Left lung (tissue), 10 donors: Measurements from ENCODE around the gene PCDHGB6. TPM values are rescaled to one million over a fixed set of nuclear protein-coding genes. Genes with fewer than 3 reads are reported as not detected.
A peak's percentile ranks its signal among the peaks of the same experiment; 100 is the strongest.
"Not testable (repeated sequence)": the region's sequence is repeated elsewhere in the genome, so short reads cannot be mapped to it uniquely, and the experiment has no call there.

Source experiments
- ATAC-seq: fragments of 200-7000 bp; cut with Tn5 transposase; one replicate; pipeline ENCODE4 v1.9.1; 2020; ENCODE audit warnings: moderate library complexity
- DNase-seq, 4 donors: peaks; one replicate each; pipeline ENCODE4 v3.0.0-alpha.2; 2013 to 2020
- H3K27ac ChIP-seq, 2 donors: fragments of 200-600 bp; sonication (generic) in 1 of 2; one replicate each; pipeline versions ENCODE4 v1.5.0 to v1.8.0; 2020 to 2021
- H3K27me3 ChIP-seq, 2 donors: fragments of 200-600 bp; sonication (generic) in 1 of 2; one replicate each; pipeline versions ENCODE4 v1.5.0 to v1.8.0; 2020 to 2021
- H3K36me3 ChIP-seq, 2 donors: fragments of 200-600 bp; sonication (generic) in 1 of 2; one replicate each; pipeline versions ENCODE4 v1.5.0 to v1.8.0; 2020 to 2021
- H3K4me1 ChIP-seq, 2 donors: fragments of 200-600 bp; one replicate each; pipeline ENCODE4 v1.8.0; 2021
- H3K4me3 ChIP-seq, 2 donors: fragments of 200-600 bp; sonication (generic) in 1 of 2; one replicate each; pipeline versions ENCODE4 v1.5.0 to v1.8.0; 2020 to 2021; ENCODE audit warnings: mild to moderate bottlenecking in 1 of 2
- H3K9me3 ChIP-seq, 2 donors: fragments of 200-600 bp; sonication (generic) in 1 of 2; one replicate each; pipeline versions ENCODE4 v1.5.0 to v1.8.0; 2020 to 2021
- intact Hi-C, 2 donors: fragments of 100-400 bp; cut with DNase I; formaldehyde crosslinking; loops; one replicate each; pipeline versions ENCODE4 v1.11.2 to v1.14.2; 2022
- polyA plus RNA-seq, 6 donors: library from polyadenylated mRNA; unstranded; fragments of 120-200 nt; gene quantifications; one replicate each; pipeline ENCODE4 v1.2.1, GENCODE V29; 2013; ENCODE audit not compliant: insufficient read length in 6 of 6
- total RNA-seq, 2 donors: library from RNA; stranded (reverse); fragmentation: NEBNext Ultra II Directional; extraction: Animal tissue kit (Norgen Biotek cat#: 25700); gene quantifications; one replicate each; pipeline ENCODE4 v1.2.1, GENCODE V29; 2021
- TF ChIP-seq, protein P1 (sequence below), 2 donors: fragments of 200-600 bp; sonication (generic) in 1 of 2; IDR thresholded peaks; one replicate each; pipeline versions ENCODE4 v1.5.0 to v1.8.0; 2021; ENCODE audit warnings: antibody characterized with exemption in 2 of 2
- donor health status: DM: no; HTN: yes; CAD: no.
- donor health status: DM: no; HTN: no; CAD: no.

The PCDHGB6 gene
- total and polyA plus RNA-seq, 8 donors: 4.3 to 9.4 (median 8.1) TPM

- Histone ChIP-seq H3K4me3 (no peak overlapping the region), H3K4me1 (no peaks in the 10 kb centered on the region), H3K36me3 (no peaks in the 10 kb centered on the region), H3K27ac (no peak overlapping the region), H3K27me3 (peaks cover 14 to 90% of the 10 kb centered on the region in 2 donors), H3K9me3 (peaks cover 0 to 91% of the 10 kb centered on the region in 2 donors)
- no peak for DNase-seq
- TF ChIP-seq, protein P1, sequence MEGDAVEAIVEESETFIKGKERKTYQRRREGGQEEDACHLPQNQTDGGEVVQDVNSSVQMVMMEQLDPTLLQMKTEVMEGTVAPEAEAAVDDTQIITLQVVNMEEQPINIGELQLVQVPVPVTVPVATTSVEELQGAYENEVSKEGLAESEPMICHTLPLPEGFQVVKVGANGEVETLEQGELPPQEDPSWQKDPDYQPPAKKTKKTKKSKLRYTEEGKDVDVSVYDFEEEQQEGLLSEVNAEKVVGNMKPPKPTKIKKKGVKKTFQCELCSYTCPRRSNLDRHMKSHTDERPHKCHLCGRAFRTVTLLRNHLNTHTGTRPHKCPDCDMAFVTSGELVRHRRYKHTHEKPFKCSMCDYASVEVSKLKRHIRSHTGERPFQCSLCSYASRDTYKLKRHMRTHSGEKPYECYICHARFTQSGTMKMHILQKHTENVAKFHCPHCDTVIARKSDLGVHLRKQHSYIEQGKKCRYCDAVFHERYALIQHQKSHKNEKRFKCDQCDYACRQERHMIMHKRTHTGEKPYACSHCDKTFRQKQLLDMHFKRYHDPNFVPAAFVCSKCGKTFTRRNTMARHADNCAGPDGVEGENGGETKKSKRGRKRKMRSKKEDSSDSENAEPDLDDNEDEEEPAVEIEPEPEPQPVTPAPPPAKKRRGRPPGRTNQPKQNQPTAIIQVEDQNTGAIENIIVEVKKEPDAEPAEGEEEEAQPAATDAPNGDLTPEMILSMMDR (IDR thresholded peaks at IDR 0.05): no peak
- intact Hi-C loops: no loop called here
- ATAC-seq: no peak
Observed at GRCh38 chr5:141384471-141385267, 23.2 kb upstream of the PCDHGB6 start.

DNA sequence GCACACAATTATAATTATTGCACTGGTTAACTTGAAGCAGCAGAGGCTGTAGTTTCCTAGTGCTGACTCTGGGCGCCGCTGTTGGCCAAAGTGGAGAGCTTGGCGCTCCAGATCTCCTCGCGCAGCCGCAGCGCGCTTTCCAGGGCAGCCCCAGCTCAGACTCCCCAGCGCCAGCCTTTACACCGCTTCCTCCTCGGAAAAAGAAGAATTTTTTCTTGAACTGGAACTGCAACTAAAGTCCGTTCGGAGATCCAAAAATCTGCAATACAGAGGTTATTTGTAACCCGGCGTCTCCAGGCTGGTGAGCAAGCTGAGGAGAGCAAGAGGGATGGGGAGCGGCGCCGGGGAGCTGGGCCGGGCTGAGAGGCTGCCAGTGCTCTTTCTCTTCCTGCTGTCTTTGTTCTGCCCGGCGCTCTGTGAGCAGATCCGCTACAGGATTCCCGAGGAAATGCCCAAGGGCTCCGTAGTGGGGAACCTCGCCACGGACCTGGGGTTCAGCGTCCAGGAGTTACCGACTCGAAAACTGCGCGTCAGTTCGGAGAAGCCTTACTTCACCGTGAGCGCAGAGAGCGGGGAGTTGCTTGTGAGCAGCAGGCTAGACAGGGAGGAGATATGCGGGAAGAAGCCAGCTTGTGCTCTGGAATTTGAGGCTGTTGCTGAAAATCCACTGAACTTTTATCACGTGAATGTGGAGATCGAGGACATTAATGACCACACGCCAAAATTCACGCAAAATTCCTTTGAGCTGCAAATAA is 20.1 kb upstream of the PCDHGB6 start, which contains the start of gene PCDHGB4:
PCDHGB4 (plus strand) TSS at position 142 of the 755 bp plus-strand sequence; CDS start at position 329, 187 bp downstream.
- Histone ChIP-seq H3K9me3 (peaks cover 0 to 92% of the 10 kb centered on the region in 2 donors), H3K27me3 (peaks cover 9 to 90% of the 10 kb centered on the region in 2 donors)
- H3K36me3 ChIP-seq, intact Hi-C loops, DNase-seq, H3K27ac ChIP-seq, H3K4me3 ChIP-seq, H3K4me1 ChIP-seq: not testable (repeated sequence)
- peak; percentile 88 for ATAC-seq
- TF ChIP-seq, protein P1 (IDR thresholded peaks at IDR 0.05): peak in 1 of 2 donors; percentile 10

DNA sequence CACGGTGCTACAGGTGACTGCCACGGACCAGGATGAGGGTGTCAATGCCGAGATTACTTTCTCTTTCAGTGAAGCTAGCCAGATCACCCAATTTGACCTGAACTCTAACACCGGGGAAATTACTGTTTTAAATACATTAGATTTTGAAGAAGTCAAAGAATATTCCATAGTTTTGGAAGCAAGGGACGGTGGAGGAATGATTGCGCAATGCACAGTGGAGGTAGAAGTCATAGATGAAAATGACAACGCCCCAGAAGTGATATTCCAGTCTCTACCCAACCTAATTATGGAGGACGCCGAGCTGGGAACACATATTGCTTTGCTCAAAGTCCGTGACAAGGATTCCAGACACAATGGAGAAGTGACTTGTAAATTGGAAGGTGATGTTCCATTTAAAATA is 19.2 kb upstream of the PCDHGB6 start:
- no peaks in the 10 kb centered on the region for H3K4me1 ChIP-seq
- no peaks in the 10 kb centered on the region for H3K36me3 ChIP-seq
- H3K27ac ChIP-seq: no peak overlapping the region
- H3K4me3 ChIP-seq: no peak overlapping the region
- peaks cover 5 to 90% of the 10 kb centered on the region in 2 donors for H3K27me3 ChIP-seq
- intact Hi-C loops: no loop called here
- TF ChIP-seq, protein P1 (IDR thresholded peaks at IDR 0.05): no peak
- H3K9me3 ChIP-seq: peaks cover 0 to 92% of the 10 kb centered on the region in 2 donors
- no peak for ATAC-seq
- no peak for DNase-seq

DNA sequence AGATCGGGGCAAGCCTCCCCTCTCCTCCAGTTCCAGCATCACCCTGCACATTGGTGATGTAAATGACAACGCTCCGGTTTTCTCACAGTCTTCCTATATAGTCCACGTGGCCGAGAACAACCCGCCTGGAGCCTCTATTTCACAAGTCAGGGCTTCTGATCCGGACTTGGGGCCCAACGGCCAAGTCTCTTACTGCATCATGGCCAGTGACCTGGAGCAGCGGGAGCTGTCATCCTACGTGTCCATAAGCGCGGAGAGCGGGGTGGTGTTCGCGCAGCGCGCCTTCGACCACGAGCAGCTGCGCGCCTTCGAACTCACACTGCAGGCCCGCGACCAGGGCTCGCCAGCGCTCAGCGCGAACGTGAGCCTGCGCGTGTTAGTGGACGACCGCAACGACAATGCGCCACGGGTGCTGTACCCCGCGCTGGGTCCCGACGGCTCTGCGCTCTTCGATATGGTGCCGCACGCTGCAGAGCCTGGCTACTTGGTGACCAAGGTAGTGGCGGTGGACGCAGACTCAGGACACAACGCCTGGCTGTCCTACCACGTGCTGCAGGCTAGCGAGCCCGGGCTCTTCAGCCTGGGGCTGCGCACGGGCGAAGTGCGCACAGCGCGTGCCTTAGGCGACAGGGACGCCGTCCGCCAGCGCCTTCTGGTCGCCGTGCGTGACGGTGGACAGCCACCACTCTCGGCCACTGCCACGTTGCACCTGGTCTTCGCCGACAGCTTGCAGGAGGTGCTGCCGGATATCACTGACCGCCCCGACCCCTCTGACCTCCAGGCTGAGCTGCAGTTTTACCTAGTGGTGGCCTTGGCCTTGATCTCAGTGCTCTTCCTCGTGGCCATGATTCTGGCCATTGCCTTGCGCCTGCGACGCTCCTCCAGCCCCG is 18.4 kb upstream of the PCDHGB6 start:
- no peak for DNase-seq
- H3K27ac ChIP-seq: no peak overlapping the region
- H3K4me3 ChIP-seq: no peak overlapping the region
- intact Hi-C loops: loop anchor here in 1 of 2 donors (5.0 kb wide), 1 partner anchor 43 kb away; the partner anchor contains the start of gene PCDHGA12
- H3K4me1 ChIP-seq: no peaks in the 10 kb centered on the region
- H3K27me3 ChIP-seq: peaks cover 5 to 90% of the 10 kb centered on the region in 2 donors
- TF ChIP-seq, protein P1 (IDR thresholded peaks at IDR 0.05): no peak
- no peak for ATAC-seq
- no peaks in the 10 kb centered on the region for H3K36me3 ChIP-seq
- peaks cover 0 to 91% of the 10 kb centered on the region in 2 donors for H3K9me3 ChIP-seq
